H1 (cell line): ENCODE results near the gene MED10.

ENCODE experiments used
- CEBPB ChIP-seq: IDR thresholded peaks from 2 replicates; pipeline ENCODE4 v1.6.1; 2012; ENCODE audit warnings: low read depth, low read length
- EP300 ChIP-seq, 2 experiments: IDR thresholded peaks; 1 replicate in 1 of 2; 2 replicates in 1 of 2; pipeline ENCODE4 v1.6.1; 2011 to 2012; ENCODE audit warnings: low read depth in 2 of 2, low read length in 2 of 2, mild to moderate bottlenecking in 2 of 2, borderline replicate concordance in 1 of 2, inconsistent platforms in 1 of 2, moderate library complexity in 1 of 2
- EZH2 ChIP-seq: fragments of 200-600 bp; sonication (generic); IDR thresholded peaks from 2 replicates; pipeline ENCODE4 v1.7.1; 2012; ENCODE audit warnings: low read depth, mild to moderate bottlenecking, moderate library complexity, low read length, inconsistent platforms; ENCODE audit not compliant: severe bottlenecking
- GABPA ChIP-seq: IDR thresholded peaks from 2 replicates; pipeline ENCODE4 v1.6.1; 2011; ENCODE audit warnings: mild to moderate bottlenecking, low read length, moderate library complexity, borderline replicate concordance; ENCODE audit not compliant: insufficient read depth
- GTF2F1 ChIP-seq: IDR thresholded peaks from 2 replicates; pipeline ENCODE4 v1.6.1; 2012; ENCODE audit warnings: low read depth, low read length, improper control_type of control experiment, borderline replicate concordance
- JUN ChIP-seq: IDR thresholded peaks from 2 replicates; pipeline ENCODE4 v1.6.1; 2011; ENCODE audit warnings: low read depth, mild to moderate bottlenecking, improper control_type of control experiment, low read length
- POLR2A ChIP-seq, 2 experiments: IDR thresholded peaks; 1 replicate in 1 of 2; 2 replicates in 1 of 2; pipeline ENCODE4 v1.6.1; 2011; ENCODE audit warnings: low read depth in 2 of 2, low read length in 2 of 2, mild to moderate bottlenecking in 2 of 2; ENCODE audit errors: control extremely low read depth in 1 of 2
- RFX5 ChIP-seq: IDR thresholded peaks from 2 replicates; pipeline ENCODE4 v1.6.1; 2011; ENCODE audit warnings: low read depth, low read length, improper control_type of control experiment, borderline replicate concordance
- TEAD4 ChIP-seq: IDR thresholded peaks from 2 replicates; pipeline ENCODE4 v1.6.1; 2012; ENCODE audit warnings: low read depth, low read length, inconsistent platforms, mixed read lengths
- ZNF274 ChIP-seq: IDR thresholded peaks from 2 replicates; pipeline ENCODE4 v1.7.0; 2012; ENCODE audit warnings: low read length, borderline replicate concordance; ENCODE audit errors: extremely low read depth
- TF ChIP-seq, protein P1 (sequence below), 3 experiments: IDR thresholded peaks; 1 replicate in 2 of 3; 2 replicates in 1 of 3; pipeline versions ENCODE4 v1.5.1 to v1.6.1; 2011; ENCODE audit warnings: low read length in 3 of 3, mild to moderate bottlenecking in 3 of 3, inconsistent platforms in 2 of 3, low read depth in 1 of 3, moderate library complexity in 1 of 3; ENCODE audit not compliant: insufficient read depth in 1 of 3; ENCODE audit errors: control extremely low read depth in 1 of 3

- TF ChIP-seq TEAD4, result peak; percentile 79
- no peak for TF ChIP-seq POLR2A (IDR thresholded peaks at IDR 0.05; ENCODE audit: control extremely low read depth in 1 of 2, low read depth in 2 of 2, low read length in 2 of 2)
- TF ChIP-seq RFX5, result no peak
- no peak for TF ChIP-seq EZH2
- TF ChIP-seq, protein P1, sequence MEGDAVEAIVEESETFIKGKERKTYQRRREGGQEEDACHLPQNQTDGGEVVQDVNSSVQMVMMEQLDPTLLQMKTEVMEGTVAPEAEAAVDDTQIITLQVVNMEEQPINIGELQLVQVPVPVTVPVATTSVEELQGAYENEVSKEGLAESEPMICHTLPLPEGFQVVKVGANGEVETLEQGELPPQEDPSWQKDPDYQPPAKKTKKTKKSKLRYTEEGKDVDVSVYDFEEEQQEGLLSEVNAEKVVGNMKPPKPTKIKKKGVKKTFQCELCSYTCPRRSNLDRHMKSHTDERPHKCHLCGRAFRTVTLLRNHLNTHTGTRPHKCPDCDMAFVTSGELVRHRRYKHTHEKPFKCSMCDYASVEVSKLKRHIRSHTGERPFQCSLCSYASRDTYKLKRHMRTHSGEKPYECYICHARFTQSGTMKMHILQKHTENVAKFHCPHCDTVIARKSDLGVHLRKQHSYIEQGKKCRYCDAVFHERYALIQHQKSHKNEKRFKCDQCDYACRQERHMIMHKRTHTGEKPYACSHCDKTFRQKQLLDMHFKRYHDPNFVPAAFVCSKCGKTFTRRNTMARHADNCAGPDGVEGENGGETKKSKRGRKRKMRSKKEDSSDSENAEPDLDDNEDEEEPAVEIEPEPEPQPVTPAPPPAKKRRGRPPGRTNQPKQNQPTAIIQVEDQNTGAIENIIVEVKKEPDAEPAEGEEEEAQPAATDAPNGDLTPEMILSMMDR (IDR thresholded peaks at IDR 0.05; ENCODE audit: control extremely low read depth in 1 of 3, insufficient read depth in 1 of 3, low read depth in 1 of 3, low read length in 3 of 3), result no peak
- no peak for TF ChIP-seq CEBPB
- no peak for TF ChIP-seq GTF2F1
- TF ChIP-seq JUN, result no peak
- no peak for TF ChIP-seq ZNF274
- TF ChIP-seq EP300 (IDR thresholded peaks at IDR 0.05; ENCODE audit: borderline replicate concordance in 1 of 2, low read depth in 2 of 2, low read length in 2 of 2), result no peak
- TF ChIP-seq GABPA, result no peak
Observed at GRCh38 chr5:6350277-6351090, 27.9 kb downstream of the MED10 start.
